Activated T-helper 9 cell treated with anti-CD3 and anti-CD28 coated beads, Interleukin-2, amount 50 U/mL, for 16 hours (primary cell): ENCODE data around the gene GPATCH3.
A peak's percentile ranks its signal among the peaks of the same experiment; 100 is the strongest.
"Not testable (repeated sequence)": the region's sequence is repeated elsewhere in the genome, so short reads cannot be mapped to it uniquely, and the experiment has no call there.

Experiments used
- DNase-seq: peaks from one replicate; pipeline ENCODE4 v3.0.0-alpha.2; 2020; ENCODE audit warnings: low read depth

The GPATCH3 gene, protein sequence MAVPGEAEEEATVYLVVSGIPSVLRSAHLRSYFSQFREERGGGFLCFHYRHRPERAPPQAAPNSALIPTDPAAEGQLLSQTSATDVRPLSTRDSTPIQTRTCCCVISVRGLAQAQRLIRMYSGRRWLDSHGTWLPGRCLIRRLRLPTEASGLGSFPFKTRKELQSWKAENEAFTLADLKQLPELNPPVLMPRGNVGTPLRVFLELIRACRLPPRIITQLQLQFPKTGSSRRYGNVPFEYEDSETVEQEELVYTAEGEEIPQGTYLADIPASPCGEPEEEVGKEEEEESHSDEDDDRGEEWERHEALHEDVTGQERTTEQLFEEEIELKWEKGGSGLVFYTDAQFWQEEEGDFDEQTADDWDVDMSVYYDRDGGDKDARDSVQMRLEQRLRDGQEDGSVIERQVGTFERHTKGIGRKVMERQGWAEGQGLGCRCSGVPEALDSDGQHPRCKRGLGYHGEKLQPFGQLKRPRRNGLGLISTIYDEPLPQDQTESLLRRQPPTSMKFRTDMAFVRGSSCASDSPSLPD

DNA sequence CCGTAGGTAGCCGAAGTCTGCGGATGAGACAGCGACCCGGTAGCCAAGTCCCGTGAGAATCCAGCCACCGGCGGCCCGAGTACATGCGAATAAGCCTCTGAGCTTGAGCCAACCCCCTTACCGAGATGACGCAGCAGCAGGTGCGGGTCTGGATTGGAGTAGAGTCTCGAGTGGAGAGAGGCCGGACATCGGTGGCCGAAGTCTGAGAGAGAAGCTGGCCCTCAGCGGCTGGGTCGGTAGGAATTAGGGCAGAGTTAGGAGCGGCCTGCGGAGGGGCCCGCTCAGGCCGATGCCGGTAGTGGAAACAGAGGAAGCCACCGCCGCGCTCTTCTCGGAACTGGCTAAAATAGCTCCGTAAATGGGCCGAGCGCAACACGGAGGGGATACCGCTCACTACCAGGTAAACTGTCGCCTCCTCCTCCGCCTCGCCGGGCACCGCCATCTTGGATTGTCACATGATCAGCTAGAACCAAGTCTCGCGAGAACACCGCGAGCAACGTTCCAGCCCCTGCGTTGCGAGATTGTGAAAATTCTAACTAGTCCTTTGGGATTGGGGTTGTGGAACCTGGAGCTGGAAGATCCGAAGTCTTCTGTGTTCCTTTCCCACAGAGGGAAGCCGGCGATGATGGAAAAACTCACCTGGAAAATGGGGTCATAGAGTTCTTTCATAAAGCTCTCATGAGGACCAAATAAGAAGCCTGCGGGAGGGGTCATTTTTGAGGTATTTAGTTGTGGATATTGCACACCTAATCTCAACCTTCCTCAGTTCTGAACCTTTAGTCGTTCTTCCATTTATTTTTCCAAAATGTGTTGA lies at the start of gene GPATCH3:
GPATCH3 (minus strand) TSS at position 467 of the 814 bp plus-strand sequence; CDS start at position 442, 25 bp downstream.
- peak; percentile 78 for DNase-seq

DNA sequence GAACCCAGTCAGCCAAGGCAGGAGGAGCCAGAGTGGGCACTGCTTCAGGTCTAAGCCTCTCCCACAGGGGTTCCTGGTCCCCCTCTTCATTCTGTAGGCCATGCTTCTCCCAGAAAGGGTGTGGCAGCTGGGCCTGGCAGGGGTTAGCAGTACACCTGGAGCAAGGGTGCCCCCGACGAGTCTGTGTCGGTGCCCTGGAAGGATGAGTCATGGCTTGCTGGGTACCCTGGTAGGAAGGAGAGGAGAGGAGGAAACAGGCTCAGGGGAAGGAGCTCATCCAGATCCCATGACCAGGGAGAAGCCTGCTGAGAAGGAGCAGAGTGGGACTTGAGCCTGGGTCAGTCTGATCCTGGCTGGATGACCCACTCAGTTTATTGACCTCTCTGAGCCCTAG lies 49.7 kb upstream of the GPATCH3 start:
- DNase-seq, result no peak

DNA sequence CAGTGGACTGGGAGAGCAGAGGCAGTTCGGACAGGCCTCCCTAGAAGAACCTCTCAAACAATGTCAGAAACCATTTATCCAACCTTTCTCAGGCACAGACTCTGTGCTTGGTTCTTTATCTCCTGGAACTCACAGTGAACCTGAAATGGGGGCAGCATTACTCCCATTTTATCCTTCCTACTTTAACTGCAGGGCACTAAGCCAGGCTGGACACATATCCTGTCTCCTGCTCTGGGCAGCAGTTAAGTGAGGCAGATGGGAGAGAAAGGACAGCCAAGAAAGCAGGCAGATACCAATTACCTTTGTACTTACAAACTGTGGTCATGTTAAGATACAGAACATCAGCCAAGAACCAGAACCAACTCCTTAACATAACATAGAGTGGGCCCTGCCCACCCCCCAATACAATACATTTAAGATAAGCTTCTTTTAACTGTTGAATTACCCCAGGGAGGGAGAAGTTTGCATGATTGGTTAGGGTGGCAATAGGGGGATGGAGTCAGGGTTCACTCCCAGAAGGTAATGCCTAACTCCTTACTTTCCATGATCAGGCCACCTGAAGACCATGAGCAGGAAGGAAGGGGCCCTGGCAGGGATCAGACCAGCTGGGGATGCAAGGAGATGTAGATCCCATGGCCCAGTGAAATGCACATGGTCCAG lies 49.1 kb upstream of the GPATCH3 start:
- DNase-seq, result no peak

DNA sequence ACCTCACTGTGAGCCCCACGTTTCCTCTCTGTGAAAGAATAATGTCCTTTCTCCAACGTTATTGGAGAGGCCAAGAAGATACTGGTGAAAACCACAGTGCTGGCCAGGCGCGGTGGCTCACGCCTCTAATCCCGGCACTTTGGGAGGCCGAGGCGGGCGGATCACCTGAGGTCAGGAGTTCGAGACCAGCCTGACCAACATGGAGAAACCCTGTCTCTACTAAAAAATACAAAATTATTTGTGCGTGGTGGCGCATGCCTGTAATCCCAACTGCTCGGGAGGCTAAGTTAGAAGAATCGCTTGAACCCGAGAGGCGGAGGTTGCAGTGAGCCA lies 48.4 kb upstream of the GPATCH3 start:
- DNase-seq, result not testable (repeated sequence)

DNA sequence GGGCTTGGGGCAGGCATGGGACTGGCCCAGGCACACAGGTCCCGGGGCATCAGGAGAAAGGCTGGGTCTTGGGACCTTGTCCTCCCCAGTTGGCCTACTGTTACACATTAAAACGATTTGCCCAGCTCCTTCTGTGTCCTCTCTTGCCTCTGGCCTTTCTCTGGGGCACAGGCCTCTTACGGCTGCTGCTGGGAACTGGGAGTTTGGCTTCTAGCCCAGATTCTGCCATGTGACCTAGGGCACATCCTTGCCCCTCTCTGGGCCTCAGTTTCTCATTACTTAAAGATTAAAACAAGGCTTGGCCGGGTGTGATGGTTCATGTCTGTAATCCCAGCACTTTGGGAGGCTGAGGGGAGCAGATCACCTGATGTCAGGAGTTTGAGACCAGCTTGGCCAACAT lies 46.0 kb upstream of the GPATCH3 start:
- DNase-seq, result no peak

DNA sequence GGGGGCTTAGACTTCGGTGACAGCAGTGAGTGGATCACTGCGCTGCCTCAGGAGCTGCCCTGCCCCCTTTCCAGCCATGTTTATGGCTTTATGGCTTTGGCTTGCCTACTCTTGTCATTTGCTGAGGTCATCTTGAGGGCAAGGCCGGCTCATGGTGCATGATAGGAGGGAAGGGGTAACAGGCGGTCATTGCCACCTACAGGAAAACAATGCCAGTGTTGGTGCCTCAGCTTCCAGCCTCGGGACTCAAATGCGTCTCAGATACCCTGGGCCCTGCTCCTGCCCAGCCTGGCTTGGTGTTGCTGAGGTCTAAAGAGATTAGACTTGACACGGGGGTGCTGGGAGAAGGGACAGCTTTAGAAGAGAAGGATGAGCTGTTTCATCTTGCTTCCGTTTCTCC lies 45.5 kb upstream of the GPATCH3 start:
- DNase-seq, result no peak

DNA sequence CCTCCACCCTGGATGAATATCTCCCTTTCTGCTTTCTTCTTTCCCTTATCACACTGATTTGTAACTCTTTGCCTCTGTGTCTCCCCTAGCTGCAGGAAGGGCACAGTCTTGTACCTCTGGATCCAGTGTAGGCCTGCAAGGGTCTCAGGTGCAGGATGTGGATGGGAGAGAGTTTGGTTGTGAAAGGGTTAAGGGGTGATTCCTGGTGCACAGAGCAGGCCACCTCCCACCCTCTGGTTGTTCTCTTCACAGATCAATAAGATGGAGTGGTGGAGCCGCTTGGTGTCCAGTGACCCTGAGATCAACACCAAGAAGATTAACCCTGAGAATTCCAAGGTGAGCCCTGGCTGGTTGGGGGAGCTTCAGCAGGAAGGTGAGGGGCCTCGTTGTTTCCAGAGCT lies 44.9 kb upstream of the GPATCH3 start:
- DNase-seq, result no peak

DNA sequence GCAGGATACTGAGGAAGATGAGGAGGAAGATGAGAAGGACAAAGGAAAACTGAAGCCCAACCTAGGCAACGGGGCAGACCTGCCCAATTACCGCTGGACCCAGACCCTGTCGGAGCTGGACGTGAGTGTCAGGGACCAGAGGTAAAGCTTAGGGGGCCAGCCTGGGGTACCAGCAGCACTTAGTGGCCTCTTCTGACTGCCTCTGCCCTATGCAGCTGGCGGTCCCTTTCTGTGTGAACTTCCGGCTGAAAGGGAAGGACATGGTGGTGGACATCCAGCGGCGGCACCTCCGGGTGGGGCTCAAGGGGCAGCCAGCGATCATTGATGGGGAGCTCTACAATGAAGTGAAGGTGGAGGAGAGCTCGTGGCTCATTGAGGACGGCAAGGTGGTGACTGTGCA lies 42.4 kb upstream of the GPATCH3 start:
- no peak for DNase-seq

DNA sequence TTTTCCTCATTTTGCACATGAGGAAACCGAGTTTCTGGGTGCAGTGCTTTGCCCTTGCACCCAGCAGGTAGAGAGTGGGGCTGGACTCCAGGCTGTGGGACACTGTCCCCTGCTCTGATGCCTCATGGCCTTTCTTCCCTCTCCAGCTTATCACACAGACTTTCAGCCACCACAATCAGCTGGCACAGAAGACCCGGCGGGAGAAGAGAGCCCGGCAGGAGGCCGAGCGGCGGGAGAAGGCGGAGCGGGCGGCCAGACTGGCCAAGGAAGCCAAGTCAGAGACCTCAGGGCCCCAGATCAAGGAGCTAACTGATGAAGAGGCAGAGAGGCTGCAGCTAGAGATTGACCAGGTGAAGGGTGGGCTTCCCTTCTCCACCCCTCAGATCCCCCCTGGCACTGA lies 41.0 kb upstream of the GPATCH3 start:
- no peak for DNase-seq

DNA sequence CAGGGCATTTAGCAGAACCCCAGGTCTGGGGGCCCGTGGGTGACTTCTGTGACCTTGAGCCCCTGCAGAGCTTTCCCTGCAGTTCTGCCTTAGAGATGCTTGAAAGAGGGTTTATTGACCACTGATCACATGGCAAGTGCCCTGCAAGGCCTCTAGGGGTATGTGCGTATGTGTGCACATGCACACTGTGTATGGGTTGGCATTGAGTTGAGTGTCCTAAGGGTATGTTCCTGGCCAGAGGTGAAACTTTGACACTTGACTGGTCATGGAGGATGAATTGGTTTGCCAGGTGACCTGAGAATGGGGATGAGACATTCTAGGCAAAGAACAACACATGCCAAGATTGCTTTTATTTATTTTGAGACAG lies 38.4 kb upstream of the GPATCH3 start:
- no peak for DNase-seq

DNA sequence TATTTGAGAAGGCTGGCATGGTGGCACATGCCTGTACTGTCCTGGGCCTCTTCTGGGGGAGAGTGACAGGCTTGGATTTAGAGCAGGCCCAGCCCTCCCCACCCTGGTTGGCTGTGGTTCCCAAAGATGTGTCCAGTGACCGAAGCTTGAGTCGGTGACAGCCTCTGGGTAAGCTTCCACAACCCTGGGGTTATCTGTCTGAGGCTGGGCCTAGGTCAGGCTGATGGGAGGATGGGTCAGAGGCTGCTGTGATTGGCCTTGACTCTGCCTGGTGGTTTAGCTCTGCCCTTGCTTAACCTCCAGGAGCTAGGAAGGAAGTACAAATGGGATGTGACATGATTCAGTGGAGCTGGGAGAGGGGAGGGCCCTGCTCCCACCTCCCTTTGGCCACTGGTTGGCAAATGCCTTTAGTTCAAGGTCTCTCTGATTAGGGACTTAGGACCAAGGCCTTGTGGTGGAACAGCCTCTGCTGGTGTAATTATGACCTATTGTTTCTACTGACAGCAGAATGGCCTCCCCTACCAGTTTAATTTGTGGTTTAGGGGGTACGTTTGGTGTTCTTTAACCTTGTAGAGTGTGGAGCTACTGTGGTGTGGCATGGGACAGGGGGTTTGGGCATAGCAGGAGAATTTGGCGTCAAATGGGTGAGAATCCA lies 37.9 kb upstream of the GPATCH3 start:
- no peak for DNase-seq

DNA sequence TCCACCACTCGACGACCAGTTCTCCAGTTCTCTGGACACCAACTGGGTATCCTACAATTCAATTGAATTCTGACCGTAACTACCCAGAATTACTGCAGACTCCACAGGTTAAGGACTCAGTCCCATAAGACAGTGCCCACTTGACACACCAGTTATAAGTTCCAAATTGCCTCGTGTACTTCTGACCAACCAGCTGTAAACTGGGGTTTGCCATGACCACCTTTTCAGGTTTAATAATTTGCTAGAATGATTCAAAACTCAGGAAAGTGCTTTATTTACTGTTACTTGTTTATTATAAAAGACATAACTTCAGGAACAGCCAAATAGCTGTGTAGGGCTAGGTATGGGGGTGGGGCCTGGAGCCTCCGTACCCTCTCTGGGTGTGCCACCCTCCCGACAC lies 36.6 kb upstream of the GPATCH3 start:
- DNase-seq, result no peak

DNA sequence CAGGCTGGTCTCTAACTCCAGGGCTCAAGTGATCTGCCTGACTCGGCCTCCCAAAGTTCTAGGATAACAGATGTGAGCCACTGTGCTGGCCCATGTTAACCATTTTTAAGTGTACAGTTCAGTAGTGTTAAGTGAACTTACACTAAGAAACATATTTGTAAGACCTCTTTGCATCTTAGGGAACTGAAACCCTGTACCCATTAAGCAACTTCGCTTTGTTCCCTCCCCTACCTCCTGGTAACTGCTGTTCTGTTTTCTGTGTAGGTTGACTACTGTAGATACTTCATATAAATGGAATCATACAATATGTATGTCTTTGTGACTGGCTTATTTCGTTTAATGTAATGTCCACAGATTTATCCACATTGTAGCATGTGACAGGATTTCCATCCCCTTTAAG lies 32.3 kb upstream of the GPATCH3 start:
- no peak for DNase-seq

DNA sequence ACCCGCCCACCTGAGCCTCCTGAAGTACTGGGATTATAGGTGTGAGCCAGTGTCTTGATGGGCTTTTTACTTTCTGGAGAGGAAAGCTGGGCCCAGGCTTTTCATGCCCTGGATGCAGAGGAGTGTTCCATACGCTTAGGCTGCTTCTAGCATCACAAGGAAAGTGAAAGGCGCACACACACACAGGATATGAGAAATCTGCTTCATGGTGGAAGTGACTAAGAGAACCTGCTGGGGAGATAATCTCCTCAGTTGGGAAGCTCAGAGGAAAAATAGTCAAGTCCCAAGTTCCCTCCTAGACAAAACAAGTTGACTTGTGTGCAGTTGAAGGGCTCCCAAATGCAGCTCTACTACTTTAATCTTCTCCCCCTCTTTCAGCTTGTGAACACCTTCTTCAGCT lies 23.4 kb upstream of the GPATCH3 start:
- DNase-seq, result no peak

DNA sequence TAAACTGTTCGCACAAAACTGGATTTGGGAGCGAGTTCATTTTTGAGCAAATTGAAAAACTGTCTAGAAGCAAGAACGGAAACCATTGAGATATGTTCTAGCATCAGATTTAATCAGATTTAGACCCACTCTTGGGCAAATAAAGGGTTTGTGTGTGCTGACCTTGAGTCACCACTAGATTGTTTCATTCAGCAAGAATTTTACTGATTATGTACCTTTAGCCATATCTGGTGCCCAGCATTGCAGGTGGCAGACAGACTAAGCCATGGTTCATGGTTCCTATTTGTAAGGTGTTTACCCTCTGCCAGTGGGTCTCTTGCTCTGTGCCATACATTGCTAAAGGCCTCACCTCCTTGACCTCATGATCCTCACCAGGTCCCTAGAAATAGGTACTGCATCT lies 22.6 kb upstream of the GPATCH3 start:
- no peak for DNase-seq

DNA sequence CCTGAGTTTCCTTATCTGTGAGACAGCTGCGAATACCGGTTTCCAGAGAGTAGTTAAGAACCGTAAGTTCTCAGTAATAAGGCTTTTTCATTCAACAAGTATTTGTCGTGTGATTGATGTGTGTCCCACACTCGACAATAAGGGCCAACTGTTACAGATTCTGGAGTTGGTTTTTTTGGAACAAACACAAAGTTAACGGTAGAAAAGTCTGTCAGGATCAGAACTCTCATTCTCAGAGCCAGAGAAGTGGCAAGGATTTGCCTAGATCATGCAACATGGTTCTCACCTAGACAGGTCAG lies 22.1 kb upstream of the GPATCH3 start:
- DNase-seq, result no peak

DNA sequence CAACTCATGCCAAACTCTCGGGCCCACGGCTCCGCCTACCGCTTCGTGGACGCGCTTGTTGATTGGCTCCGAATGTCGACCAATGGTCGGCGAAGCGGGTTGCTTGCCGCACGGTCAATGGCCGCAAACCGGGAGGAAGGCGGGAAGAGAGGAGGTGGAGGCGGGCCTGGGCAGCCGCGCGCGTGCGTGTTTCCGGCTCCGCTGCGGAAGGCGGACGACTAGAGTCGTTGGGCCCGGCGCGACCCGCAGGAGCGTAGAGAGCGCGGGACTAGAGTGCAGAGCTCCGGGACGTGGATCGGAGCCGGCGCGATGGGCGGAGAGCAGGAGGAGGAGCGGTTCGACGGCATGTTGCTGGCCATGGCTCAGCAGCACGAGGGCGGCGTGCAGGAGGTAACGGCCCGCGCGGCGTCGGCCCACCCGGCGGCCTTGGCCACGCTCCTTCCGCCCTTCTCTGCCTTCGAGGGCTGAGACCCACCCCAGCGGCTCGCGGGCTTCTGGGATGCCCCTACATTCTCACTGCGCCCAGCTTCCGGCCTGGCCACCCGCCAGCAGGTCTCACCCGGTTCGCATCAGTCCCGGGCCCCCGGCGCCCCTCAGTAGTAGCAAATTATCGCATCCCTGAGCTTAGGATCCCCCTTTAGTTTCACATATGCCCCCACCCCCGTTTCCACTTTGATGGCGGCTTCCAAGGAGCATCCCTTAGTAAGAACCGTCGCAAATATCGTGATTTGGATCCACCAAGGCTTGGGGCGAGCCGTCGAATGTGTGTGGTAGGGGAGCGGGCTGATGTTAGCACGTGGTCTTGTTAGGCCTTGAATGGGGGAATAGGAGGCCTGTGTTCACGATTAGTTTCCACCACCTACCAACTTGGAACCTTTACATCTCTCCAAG lies 21.5 kb upstream of the GPATCH3 start, which contains the start of gene NUDC:
NUDC (plus strand) TSS at position 204 of the 891 bp plus-strand sequence; CDS start at position 310, 106 bp downstream.
- peak; percentile 94 for DNase-seq

DNA sequence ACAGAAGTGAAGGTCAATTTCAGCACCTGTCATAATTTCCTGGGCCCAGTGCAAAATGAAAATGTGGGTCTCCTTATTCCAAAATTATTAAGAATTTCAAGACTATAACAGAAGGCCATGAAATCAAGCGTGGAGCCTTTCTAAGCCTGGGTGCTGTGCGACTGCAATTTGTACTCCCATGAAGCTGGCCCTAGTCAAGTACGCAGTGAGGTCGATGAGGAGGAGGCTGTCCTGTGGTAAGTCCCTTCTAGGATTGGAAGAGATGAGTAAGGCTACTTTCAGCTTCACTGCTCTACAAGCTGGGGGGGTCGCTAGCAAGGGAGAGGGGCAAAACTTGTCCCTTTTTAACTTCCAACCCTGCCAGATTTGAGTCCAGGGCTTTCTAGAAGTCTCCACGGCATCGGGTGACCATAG lies 20.9 kb upstream of the GPATCH3 start:
- no peak for DNase-seq

DNA sequence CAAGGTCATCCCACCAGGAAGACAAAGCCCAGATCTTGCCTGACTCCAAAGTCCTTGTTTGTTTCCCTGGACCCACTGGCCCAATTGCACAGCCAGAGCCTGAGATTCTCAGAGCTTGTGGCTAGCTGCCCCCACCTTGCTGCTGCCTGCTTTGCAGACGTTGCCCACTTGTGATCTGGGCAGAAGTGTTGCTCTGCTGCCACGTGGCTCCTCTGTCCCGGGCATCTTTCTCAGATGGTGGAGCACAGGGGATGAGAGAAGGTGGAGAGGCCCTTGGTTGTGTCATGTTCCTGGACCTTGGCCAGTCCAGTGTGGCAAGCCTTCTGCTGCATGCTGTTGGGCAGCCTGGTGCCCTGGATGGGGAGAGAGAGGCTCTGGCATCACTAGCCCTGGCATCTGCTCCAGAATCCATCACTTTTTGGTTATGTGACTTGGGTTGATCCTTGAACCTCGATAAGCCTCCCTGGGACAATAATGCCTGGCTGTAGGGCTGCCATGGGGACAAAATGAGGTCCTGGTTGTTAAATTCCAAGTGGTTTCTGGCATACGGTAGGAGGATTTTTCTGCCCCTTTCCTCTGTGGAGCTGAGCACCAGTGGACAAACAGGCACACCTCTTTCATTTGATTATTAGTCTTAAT lies 15.1 kb upstream of the GPATCH3 start:
- DNase-seq, result no peak

DNA sequence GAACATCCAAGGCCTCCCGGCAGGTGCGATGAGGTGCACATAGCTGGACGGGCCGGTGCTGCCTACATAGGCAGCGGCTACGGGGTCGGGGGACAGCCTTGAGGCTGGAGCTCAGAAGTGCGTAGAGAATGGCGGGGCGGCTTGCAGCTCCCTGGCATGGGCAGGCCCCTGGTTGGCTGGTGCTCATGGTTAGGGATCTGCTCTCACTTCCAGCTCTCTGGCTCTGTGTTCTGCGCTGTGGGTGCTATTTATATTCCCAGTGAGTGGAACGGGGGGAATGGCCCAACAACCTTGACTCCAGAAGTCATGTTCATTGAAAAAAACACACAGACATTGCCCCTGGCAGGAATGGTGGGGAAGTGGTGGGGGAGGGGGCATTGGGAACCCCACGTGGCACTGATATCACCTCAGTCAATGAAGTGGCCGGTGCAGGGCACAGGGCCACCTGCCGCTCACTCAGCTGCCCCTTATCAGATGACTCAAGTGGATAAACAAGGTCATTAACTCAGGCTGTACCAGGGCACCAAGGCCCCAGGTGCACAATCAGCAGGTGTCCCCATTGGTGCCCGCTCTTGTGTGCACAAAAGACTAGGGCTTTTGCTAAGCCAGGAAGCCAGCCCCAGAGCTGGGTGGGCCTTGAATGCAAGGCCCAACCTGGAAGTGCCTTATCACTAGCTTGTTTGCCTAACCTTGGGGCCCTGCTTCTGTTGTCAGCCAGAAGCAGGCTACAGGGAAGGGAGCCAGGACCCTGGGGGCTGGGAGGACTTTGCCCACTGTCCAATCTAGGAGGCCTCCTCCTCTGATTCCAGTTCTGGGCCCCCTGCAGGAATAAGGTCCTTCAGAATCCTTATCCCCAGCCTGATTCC lies 13.7 kb upstream of the GPATCH3 start, which contains the start of gene NR0B2:
NR0B2 (minus strand) TSS at position 222 of the 866 bp plus-strand sequence; CDS start at position 187, 35 bp downstream.
- DNase-seq, result no peak
